Hematopoietic multipotent progenitor cell treated with erythropoietin and hydrocortisone succinate and interleukin-3 and kit ligand, for 15 days (in vitro differentiated cells): ENCODE results near the gene FBXW12.
A peak's percentile ranks its signal among the peaks of the same experiment; 100 is the strongest.

Experiments used
- DNase-seq: peaks from one replicate; pipeline ENCODE4 v3.0.0-alpha.2; 2015; ENCODE audit warnings: low spot score

FBXW12 gene

GRCh38 chr3:48422681-48423080 is 50.7 kb downstream of the FBXW12 start:
- DNase-seq = no peak

- DNase-seq = no peak
Observed at GRCh38 chr3:48423241-48423882, 51.3 kb downstream of the FBXW12 start.

GRCh38 chr3:48423883-48424695 is 52.1 kb downstream of the FBXW12 start:
- DNase-seq = no peak

- DNase-seq = no peak
Observed at GRCh38 chr3:48425281-48425812, 53.3 kb downstream of the FBXW12 start.

GRCh38 chr3:48426401-48426909 is 54.4 kb downstream of the FBXW12 start:
- no peak for DNase-seq

- DNase-seq = no peak
Observed at GRCh38 chr3:48426944-48427629, 55.1 kb downstream of the FBXW12 start.

- DNase-seq = no peak
Observed at GRCh38 chr3:48427630-48427962, 55.6 kb downstream of the FBXW12 start.

GRCh38 chr3:48428088-48428571 is 56.1 kb downstream of the FBXW12 start:
- DNase-seq = no peak

GRCh38 chr3:48428572-48429316 is 56.7 kb downstream of the FBXW12 start:
- DNase-seq = no peak

- no peak for DNase-seq
Observed at GRCh38 chr3:48429317-48429959, 57.4 kb downstream of the FBXW12 start.

GRCh38 chr3:48429960-48430707 is 58.1 kb downstream of the FBXW12 start, which contains the start of gene PLXNB1:
Gene PLXNB1, minus strand, starts transcription at chr3:48430086. Its CDS starts 5,475 bp downstream, at chr3:48424611.
- no peak for DNase-seq

GRCh38 chr3:48430708-48431101 is 58.7 kb downstream of the FBXW12 start:
- DNase-seq = no peak

- no peak for DNase-seq
Observed at GRCh38 chr3:48431224-48432029, 59.4 kb downstream of the FBXW12 start.

- no peak for DNase-seq
Observed at GRCh38 chr3:48432411-48433371, 60.7 kb downstream of the FBXW12 start.

- DNase-seq = no peak
Observed at GRCh38 chr3:48433472-48434118, 61.6 kb downstream of the FBXW12 start.

GRCh38 chr3:48434591-48435222 is 62.7 kb downstream of the FBXW12 start:
- DNase-seq = peak; percentile 41

- DNase-seq = no peak
Observed at GRCh38 chr3:48435223-48435595, 63.2 kb downstream of the FBXW12 start.
